C4-2B (cell line): ENCODE data around the gene OR8B8.

Source experiments
- ZFX ChIP-seq: fragments of 450-650 bp; IDR thresholded peaks from 2 replicates; pipeline ENCODE4 v1.6.1; 2017
- TF ChIP-seq, protein P1 (sequence below): fragments of 450-650 bp; conservative IDR thresholded peaks from 2 replicates; pipeline ENCODE4 v1.5.1; 2017; ENCODE audit warnings: mild to moderate bottlenecking

GRCh38 chr11:124446916-124447315 lies 1.4 kb upstream of the OR8B8 start:
- TF ChIP-seq, protein P1, sequence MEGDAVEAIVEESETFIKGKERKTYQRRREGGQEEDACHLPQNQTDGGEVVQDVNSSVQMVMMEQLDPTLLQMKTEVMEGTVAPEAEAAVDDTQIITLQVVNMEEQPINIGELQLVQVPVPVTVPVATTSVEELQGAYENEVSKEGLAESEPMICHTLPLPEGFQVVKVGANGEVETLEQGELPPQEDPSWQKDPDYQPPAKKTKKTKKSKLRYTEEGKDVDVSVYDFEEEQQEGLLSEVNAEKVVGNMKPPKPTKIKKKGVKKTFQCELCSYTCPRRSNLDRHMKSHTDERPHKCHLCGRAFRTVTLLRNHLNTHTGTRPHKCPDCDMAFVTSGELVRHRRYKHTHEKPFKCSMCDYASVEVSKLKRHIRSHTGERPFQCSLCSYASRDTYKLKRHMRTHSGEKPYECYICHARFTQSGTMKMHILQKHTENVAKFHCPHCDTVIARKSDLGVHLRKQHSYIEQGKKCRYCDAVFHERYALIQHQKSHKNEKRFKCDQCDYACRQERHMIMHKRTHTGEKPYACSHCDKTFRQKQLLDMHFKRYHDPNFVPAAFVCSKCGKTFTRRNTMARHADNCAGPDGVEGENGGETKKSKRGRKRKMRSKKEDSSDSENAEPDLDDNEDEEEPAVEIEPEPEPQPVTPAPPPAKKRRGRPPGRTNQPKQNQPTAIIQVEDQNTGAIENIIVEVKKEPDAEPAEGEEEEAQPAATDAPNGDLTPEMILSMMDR = no peak
- TF ChIP-seq ZFX = no peak
